Hippocampal formation (tissue), 2 donors: ENCODE results near the gene COL24A1.
"Not testable (repeated sequence)": the region's sequence is repeated elsewhere in the genome, so short reads cannot be mapped to it uniquely, and the experiment has no call there.

Source experiments
- DNase-seq, 2 donors: peaks; one replicate each; lab custom pipeline; 2025; lab: John Stamatoyannopoulos, UW

COL24A1 gene

GRCh38 chr1:85888921-85889320 is 267.7 kb downstream of the COL24A1 start:
- no peak for DNase-seq

- no peak for DNase-seq
Observed at GRCh38 chr1:85884372-85885035, 272.1 kb downstream of the COL24A1 start.

- DNase-seq, result no peak
Observed at GRCh38 chr1:85867189-85867588, 289.4 kb downstream of the COL24A1 start.

GRCh38 chr1:85865213-85865612 is 291.4 kb downstream of the COL24A1 start:
- DNase-seq, result no peak

- no peak for DNase-seq
Observed at GRCh38 chr1:85864727-85865126, 291.8 kb downstream of the COL24A1 start.

GRCh38 chr1:85863639-85864038 is 292.9 kb downstream of the COL24A1 start:
- not testable (repeated sequence) for DNase-seq

GRCh38 chr1:85862456-85862855 is 294.1 kb downstream of the COL24A1 start:
- no peak for DNase-seq

GRCh38 chr1:85857991-85858390 is 298.6 kb downstream of the COL24A1 start:
- DNase-seq, result no peak

- DNase-seq, result no peak
Observed at GRCh38 chr1:85850238-85850637, 306.3 kb downstream of the COL24A1 start.

GRCh38 chr1:85849660-85850059 is 306.9 kb downstream of the COL24A1 start:
- DNase-seq, result no peak

- DNase-seq, result no peak
Observed at GRCh38 chr1:85847356-85847755, 309.2 kb downstream of the COL24A1 start.

- no peak for DNase-seq
Observed at GRCh38 chr1:85846706-85847105, 309.9 kb downstream of the COL24A1 start.

GRCh38 chr1:85839459-85839858 is 317.1 kb downstream of the COL24A1 start:
- no peak for DNase-seq

- DNase-seq, result no peak
Observed at GRCh38 chr1:85838238-85838637, 318.3 kb downstream of the COL24A1 start.

- no peak for DNase-seq
Observed at GRCh38 chr1:85836736-85837135, 319.8 kb downstream of the COL24A1 start.

GRCh38 chr1:85833165-85833564 is 323.4 kb downstream of the COL24A1 start:
- DNase-seq, result not testable (repeated sequence)

GRCh38 chr1:85830837-85831236 is 325.7 kb downstream of the COL24A1 start:
- DNase-seq, result no peak

- no peak for DNase-seq
Observed at GRCh38 chr1:85824066-85824840, 332.3 kb downstream of the COL24A1 start.

- no peak for DNase-seq
Observed at GRCh38 chr1:85822696-85823095, 333.9 kb downstream of the COL24A1 start.

- DNase-seq, result no peak
Observed at GRCh38 chr1:85818371-85818770, 338.2 kb downstream of the COL24A1 start.

GRCh38 chr1:85816606-85817005 is 340.0 kb downstream of the COL24A1 start:
- DNase-seq, result no peak

GRCh38 chr1:85815906-85816305 is 340.7 kb downstream of the COL24A1 start:
- no peak for DNase-seq

- DNase-seq, result no peak
Observed at GRCh38 chr1:85806236-85806965, 350.2 kb downstream of the COL24A1 start.
